H9 (cell line): ENCODE measurements around the gene IL1RAPL2. TPM values are rescaled to one million over a fixed set of nuclear protein-coding genes. Genes with fewer than 3 reads are reported as not detected.
A peak's percentile ranks its signal among the peaks of the same experiment; 100 is the strongest.

Source experiments
- DNase-seq: peaks from one replicate; pipeline ENCODE4 v3.0.0-alpha.2; 2017
- H2AFZ ChIP-seq: one replicate; pipeline ENCODE4 v1.6.1; 2013; ENCODE audit warnings: mild to moderate bottlenecking, low read length, control low read depth, moderate library complexity
- H2AK5ac ChIP-seq: 2 replicates; pipeline ENCODE4 v1.6.1; 2013; ENCODE audit warnings: low read length, control low read depth, mixed read lengths; ENCODE audit not compliant: insufficient read length
- H2BK120ac ChIP-seq: one replicate; pipeline ENCODE4 v1.6.1; 2013; ENCODE audit warnings: low read depth, mild to moderate bottlenecking, low read length, control low read depth, inconsistent platforms; ENCODE audit not compliant: poor library complexity, severe bottlenecking
- H2BK12ac ChIP-seq: 2 replicates; pipeline ENCODE4 v1.6.1; 2013; ENCODE audit warnings: low read length, control low read depth, mixed read lengths, low read depth; ENCODE audit not compliant: insufficient read length
- H2BK15ac ChIP-seq: 2 replicates; pipeline ENCODE4 v1.6.1; 2013; ENCODE audit warnings: low read depth, low read length, control low read depth
- H2BK20ac ChIP-seq: one replicate; pipeline ENCODE4 v1.6.1; 2013; ENCODE audit warnings: low read depth, mild to moderate bottlenecking, low read length, control low read depth, inconsistent platforms; ENCODE audit not compliant: poor library complexity, severe bottlenecking
- H2BK5ac ChIP-seq: 2 replicates; pipeline ENCODE4 v1.6.1; 2013; ENCODE audit warnings: low read length, control low read depth, mixed read lengths; ENCODE audit not compliant: insufficient read length
- H3K14ac ChIP-seq: 2 replicates; pipeline ENCODE4 v1.6.1; 2013; ENCODE audit warnings: low read length, control low read depth; ENCODE audit not compliant: insufficient read depth
- H3K18ac ChIP-seq: 2 replicates; pipeline ENCODE4 v1.6.1; 2013; ENCODE audit warnings: low read depth, mild to moderate bottlenecking, mixed read lengths, low read length, control low read depth; ENCODE audit not compliant: insufficient read length
- H3K23ac ChIP-seq: 2 replicates; pipeline ENCODE4 v1.6.1; 2013; ENCODE audit warnings: low read length, control low read depth, mixed read lengths, low read depth; ENCODE audit not compliant: insufficient read length
- H3K23me2 ChIP-seq: 2 replicates; pipeline ENCODE4 v1.6.1; 2013; ENCODE audit warnings: low read depth, mild to moderate bottlenecking, mixed read lengths, low read length, control low read depth; ENCODE audit not compliant: insufficient read length, poor library complexity, severe bottlenecking
- H3K27ac ChIP-seq: 2 replicates; pipeline ENCODE4 v1.5.1; 2013; ENCODE audit warnings: low read length, control low read depth, mixed read lengths, low read depth; ENCODE audit not compliant: insufficient read length
- H3K27me3 ChIP-seq: 2 replicates; pipeline ENCODE4 v1.6.1; 2013; ENCODE audit warnings: low read length, control low read depth, inconsistent platforms; ENCODE audit not compliant: insufficient read depth
- H3K4ac ChIP-seq: 2 replicates; pipeline ENCODE4 v1.6.1; 2013; ENCODE audit warnings: low read depth, mild to moderate bottlenecking, control low read depth, inconsistent platforms, low read length, moderate library complexity
- H3K4me1 ChIP-seq: 2 replicates; pipeline ENCODE4 v1.6.1; 2013; ENCODE audit warnings: low read length, control low read depth, inconsistent platforms; ENCODE audit not compliant: insufficient read depth
- H3K4me2 ChIP-seq: 2 replicates; pipeline ENCODE4 v1.6.1; 2013; ENCODE audit warnings: low read length, control low read depth, mixed read lengths; ENCODE audit not compliant: insufficient read length, insufficient read depth
- H3K56ac ChIP-seq: 2 replicates; pipeline ENCODE4 v1.6.1; 2013; ENCODE audit warnings: low read depth, mild to moderate bottlenecking, mixed read lengths, low read length, control low read depth; ENCODE audit not compliant: insufficient read length
- H3K79me1 ChIP-seq: 2 replicates; pipeline ENCODE4 v1.6.1; 2013; ENCODE audit warnings: low read depth, mild to moderate bottlenecking, moderate library complexity, low read length, control low read depth, inconsistent platforms; ENCODE audit not compliant: insufficient read depth, poor library complexity, severe bottlenecking
- H3K79me2 ChIP-seq: 2 replicates; pipeline ENCODE4 v1.6.1; 2013; ENCODE audit warnings: low read length, control low read depth, inconsistent platforms; ENCODE audit not compliant: insufficient read depth
- H3K9ac ChIP-seq: 2 replicates; pipeline ENCODE4 v1.6.1; 2013; ENCODE audit warnings: low read length, control low read depth, mixed read lengths; ENCODE audit not compliant: insufficient read length; ENCODE audit errors: extremely low read depth
- H3K9me3 ChIP-seq: one replicate; pipeline ENCODE4 v1.6.1; 2013; ENCODE audit warnings: low read depth, low read length, inconsistent platforms; ENCODE audit not compliant: control insufficient read depth
- H3T11ph ChIP-seq: one replicate; pipeline ENCODE4 v1.6.1; 2013; ENCODE audit warnings: mild to moderate bottlenecking, low read length, control low read depth, inconsistent platforms
- H4K20me1 ChIP-seq: one replicate; pipeline ENCODE4 v1.6.1; 2013; ENCODE audit not compliant: control insufficient read depth, insufficient read length, insufficient read depth
- H4K5ac ChIP-seq: 2 replicates; pipeline ENCODE4 v1.6.1; 2013; ENCODE audit warnings: low read depth, mild to moderate bottlenecking, mixed read lengths, low read length, control low read depth; ENCODE audit not compliant: insufficient read length
- H4K8ac ChIP-seq: replicated peaks from 2 replicates; pipeline ENCODE4 v1.6.1; 2013; ENCODE audit warnings: low read length, control low read depth, mixed read lengths, low read depth; ENCODE audit not compliant: insufficient read length
- H4K91ac ChIP-seq: 2 replicates; pipeline ENCODE4 v1.6.1; 2013; ENCODE audit warnings: low read depth, mild to moderate bottlenecking, moderate library complexity, mixed read lengths, low read length, control low read depth; ENCODE audit not compliant: insufficient read length
- H3K27ac Mint-ChIP-seq, 3 experiments: 2 replicates in 2 of 3; 3 replicates in 1 of 3; pipeline ENCODE4 v1.8.0; 2020 to 2021; ENCODE audit warnings: mixed read lengths in 3 of 3, mild to moderate bottlenecking in 1 of 3, moderate library complexity in 1 of 3
- H3K27me3 Mint-ChIP-seq: 2 replicates; pipeline ENCODE4 v1.8.0; 2021; ENCODE audit warnings: low read depth, mild to moderate bottlenecking, moderate library complexity, mixed read lengths
- H3K36me3 Mint-ChIP-seq, 3 experiments: 2 replicates in 2 of 3; 3 replicates in 1 of 3; pipeline ENCODE4 v1.8.0; 2020 to 2021; ENCODE audit warnings: low read depth in 3 of 3, mixed read lengths in 3 of 3; ENCODE audit not compliant: insufficient read depth in 1 of 3
- H3K4me1 Mint-ChIP-seq, 2 experiments: 2 replicates each; pipeline ENCODE4 v1.8.0; 2020; ENCODE audit warnings: mixed read lengths in 2 of 2
- H3K4me3 Mint-ChIP-seq, 2 experiments: 2 replicates in 1 of 2; 3 replicates in 1 of 2; pipeline ENCODE4 v1.8.0; 2020 to 2021; ENCODE audit warnings: mild to moderate bottlenecking in 2 of 2, mixed read lengths in 2 of 2, moderate library complexity in 1 of 2
- H3K9me3 Mint-ChIP-seq, 2 experiments: 2 replicates in 1 of 2; 3 replicates in 1 of 2; pipeline ENCODE4 v1.8.0; 2020; ENCODE audit warnings: mild to moderate bottlenecking in 2 of 2, mixed read lengths in 2 of 2, moderate library complexity in 1 of 2
- CTCF ChIP-seq: fragments of 200-600 bp; sonication (generic); conservative IDR thresholded peaks from 3 replicates; pipeline ENCODE4 v1.8.0; 2021; ENCODE audit warnings: antibody characterized with exemption, mild to moderate bottlenecking
- WGBS: extraction: QIAGEN DNeasy Blood & Tissue Kit; methylation state at CpG from one replicate; pipeline ENCODE4 v1.1.7; 2013; ENCODE audit warnings: missing lambda C conversion rate, low lambda C conversion rate, mixed read lengths; ENCODE audit not compliant: insufficient read length; ENCODE audit errors: extremely low coverage; 5-methylcytosine and 5-hydroxymethylcytosine counted together
- total RNA-seq: library from RNA; stranded (reverse); gene quantifications from 2 replicates; pipeline ENCODE4 v1.2.1, GENCODE V29; 2021

Gene IL1RAPL2
- total RNA-seq, 1 experiment from 2014 or later, result not detected

- no peak overlapping the region for H3K14ac ChIP-seq
- H3K27me3 Mint-ChIP-seq, result no peaks in the 10 kb centered on the region
- H2BK20ac ChIP-seq, result no peak overlapping the region
- H3K27ac Mint-ChIP-seq, result peak overlapping the region in 1 of 3 experiments; percentile 63; a peak in 3 of 7 replicates
- H3K36me3 Mint-ChIP-seq, result peaks cover 0 to 3% (median 0%) of the 10 kb centered on the region in 3 experiments; a peak in 1 of 7 replicates
- no peaks in the 10 kb centered on the region for H3K79me1 ChIP-seq
- H3T11ph ChIP-seq, result no peak overlapping the region
- H3K4me2 ChIP-seq, result no peak overlapping the region
- no peak overlapping the region for H3K56ac ChIP-seq
- peaks cover 8% of the 10 kb centered on the region; the same call in 1 of the 2 replicates for H3K4me1 ChIP-seq
- no peak overlapping the region for H2BK15ac ChIP-seq
- peaks cover 0 to 36% of the 10 kb centered on the region in 2 experiments; a peak in 3 of 5 replicates for H3K9me3 Mint-ChIP-seq
- H3K27ac ChIP-seq, result no peak overlapping the region
- no peak overlapping the region for H3K18ac ChIP-seq
- H2BK120ac ChIP-seq, result no peak overlapping the region
- H3K4ac ChIP-seq, result no peak overlapping the region
- no peak overlapping the region for H2BK12ac ChIP-seq
- no peak overlapping the region for H2BK5ac ChIP-seq
- DNase-seq, result no peak
- H4K8ac ChIP-seq, result no peak overlapping the region
- H3K79me2 ChIP-seq, result no peaks in the 10 kb centered on the region
- no peak for TF ChIP-seq CTCF
- no peak overlapping the region for H4K91ac ChIP-seq
- H2AK5ac ChIP-seq, result no peak overlapping the region
- H3K9me3 ChIP-seq, result no peaks in the 10 kb centered on the region
- H3K23ac ChIP-seq, result no peak overlapping the region
- no peaks in the 10 kb centered on the region for H3K23me2 ChIP-seq
- WGBS, result no CpG with 5 or more reads among the region's 1 CpG
- no peak overlapping the region for H4K5ac ChIP-seq
- no peaks in the 10 kb centered on the region for H4K20me1 ChIP-seq
- no peaks in the 10 kb centered on the region for H3K27me3 ChIP-seq
- H3K4me3 Mint-ChIP-seq, result no peak overlapping the region
- peaks cover 20 to 25% of the 10 kb centered on the region in 2 experiments for H3K4me1 Mint-ChIP-seq
- H3K9ac ChIP-seq, result no peak overlapping the region
- no peak overlapping the region for H2AFZ ChIP-seq
Measured at GRCh38 chrX:104852241-104852640, 286.2 kb downstream of the IL1RAPL2 start.
